ENCODE data around the gene ZNF521. TPM values are rescaled to one million over a fixed set of nuclear protein-coding genes. Genes with fewer than 3 reads are reported as not detected.

The ZNF521 gene
- total and polyA plus RNA-seq, 2 experiments from 2014 or later, result 3.1 to 9.2 TPM

- no peak overlapping the region for H3K4me3 Mint-ChIP-seq
- Histone ChIP-seq H3K36me3 (ENCODE audit: insufficient read depth) (no peaks in the 10 kb centered on the region), H3K79me2 (replicated peaks; ENCODE audit: insufficient read depth) (no peaks in the 10 kb centered on the region), H3K9me2 (ENCODE audit: insufficient read depth) (no peaks in the 10 kb centered on the region), H3K27me3 (ENCODE audit: insufficient read depth) (no peaks in the 10 kb centered on the region), H3K4me1 (ENCODE audit: insufficient read depth) (no peaks in the 10 kb centered on the region), H3K4me2 (no peak overlapping the region), H4K20me1 (replicated peaks; ENCODE audit: insufficient read depth) (no peaks in the 10 kb centered on the region), H3K4me3 (no peak overlapping the region), H3F3A (replicated peaks; ENCODE audit: low read depth) (no peaks in the 10 kb centered on the region), H2AFZ (no peak overlapping the region), H3K27ac (ENCODE audit: low read depth) (no peak overlapping the region)
- H3K36me3 Mint-ChIP-seq (ENCODE audit: low read depth), result no peaks in the 10 kb centered on the region
- no peak for TF ChIP-seq ZNF114 (CRISPR knock-in tag; IDR thresholded peaks at IDR 0.05)
- no peak for TF ChIP-seq REST (IDR thresholded peaks at IDR 0.05; ENCODE audit: unreplicated experiment)
- H3K4me1 Mint-ChIP-seq, result peaks cover 10% of the 10 kb centered on the region; the same call in 2 of the 3 replicates
- H3K9me3 Mint-ChIP-seq, result no peaks in the 10 kb centered on the region
- DNase-seq (ENCODE audit: low spot score), result no peak
- no peak for ATAC-seq
- 0 out of 2 replicates have a peak overlapping the region, but pooled peaks have one; percentile 2 for H3K27ac Mint-ChIP-seq
- no peaks in the 10 kb centered on the region for H3K27me3 Mint-ChIP-seq (ENCODE audit: insufficient read depth, low read depth, poor library complexity)
These were observed 207.1 kb downstream of the ZNF521 start for GRCh38 chr18:25144820-25145219.

GRCh38 chr18:25141886-25142285 lies 210.1 kb downstream of the ZNF521 start:
- no peak for DNase-seq (ENCODE audit: low spot score)
- Mint-ChIP-seq H3K27ac (no peak overlapping the region), H3K27me3 (ENCODE audit: insufficient read depth, low read depth, poor library complexity) (peaks cover 2% of the 10 kb centered on the region), H3K9me3 (no peaks in the 10 kb centered on the region), H3K4me1 (peaks cover 12% of the 10 kb centered on the region; the same call in 2 of the 3 replicates), H3K36me3 (ENCODE audit: low read depth) (no peaks in the 10 kb centered on the region), H3K4me3 (no peak overlapping the region)
- H3K36me3 ChIP-seq (ENCODE audit: insufficient read depth), result no peaks in the 10 kb centered on the region
- TF ChIP-seq STAT1 (IDR thresholded peaks at IDR 0.05; ENCODE audit: unreplicated experiment), result no peak
- TF ChIP-seq NANOG (IDR thresholded peaks at IDR 0.05; ENCODE audit: borderline replicate concordance), result no peak
- no peak for TF ChIP-seq POLR2AphosphoS5 (IDR thresholded peaks at IDR 0.05; ENCODE audit: low read depth)
- TF ChIP-seq ETS1 (IDR thresholded peaks at IDR 0.05), result no peak
- TF ChIP-seq REST (IDR thresholded peaks at IDR 0.05; ENCODE audit: unreplicated experiment), result no peak
- no peak for TF ChIP-seq JUNB (IDR thresholded peaks at IDR 0.05; ENCODE audit: unreplicated experiment)
- no peak for TF ChIP-seq EZH2 (IDR thresholded peaks at IDR 0.05; ENCODE audit: low read depth, unreplicated experiment)
- no peak for TF ChIP-seq CTCF (conservative IDR thresholded peaks at IDR 0.05; ENCODE audit: low read depth in 2 of 2)
- H3K27ac ChIP-seq (ENCODE audit: low read depth), result no peak overlapping the region
- H3K4me1 ChIP-seq (ENCODE audit: insufficient read depth), result no peaks in the 10 kb centered on the region
- H3K4me3 ChIP-seq, result no peak overlapping the region
- no peaks in the 10 kb centered on the region for H3F3A ChIP-seq (replicated peaks; ENCODE audit: low read depth)
- H3K79me2 ChIP-seq (replicated peaks; ENCODE audit: insufficient read depth), result no peaks in the 10 kb centered on the region
- H2AFZ ChIP-seq, result no peak overlapping the region
- ATAC-seq, result no peak
- H3K4me2 ChIP-seq, result no peak overlapping the region
- H4K20me1 ChIP-seq (replicated peaks; ENCODE audit: insufficient read depth), result no peaks in the 10 kb centered on the region
- no peaks in the 10 kb centered on the region for H3K9me2 ChIP-seq (ENCODE audit: insufficient read depth)
- H3K27me3 ChIP-seq (ENCODE audit: insufficient read depth), result no peaks in the 10 kb centered on the region

All from GM23338 (cell line).